CD4-positive, alpha-beta T cell treated with Interleukin-6 for 4 hours (primary cell): Measurements from ENCODE around the gene MED27.

ENCODE experiments used
- DNase-seq: peaks from one replicate; pipeline ENCODE4 v3.0.0-alpha.2; 2020; ENCODE audit warnings: mixed read lengths

The MED27 gene

DNA sequence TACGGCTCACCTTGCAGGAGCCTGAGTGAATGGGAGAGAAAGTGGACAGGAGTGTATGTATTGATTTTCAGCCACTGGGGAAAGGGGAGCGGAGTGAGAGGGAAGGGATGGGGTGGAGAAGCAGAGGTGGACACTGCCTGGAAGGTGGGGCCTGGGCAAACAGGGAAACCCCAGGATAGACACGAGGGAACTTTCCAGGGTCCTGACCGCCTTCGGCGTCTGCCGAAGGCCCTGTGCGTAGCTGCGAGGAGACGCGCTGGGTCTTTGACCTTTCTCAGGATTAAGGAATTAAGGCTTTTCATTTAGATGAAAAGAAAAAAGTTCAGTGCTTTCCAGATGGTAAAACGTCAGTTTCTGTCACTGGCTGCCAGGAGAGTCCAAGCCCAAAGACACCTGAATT lies 205.2 kb downstream of the MED27 start:
- DNase-seq: no peak

- no peak for DNase-seq
These were observed 205.7 kb downstream of the MED27 start for GRCh38 chr9:131873891-131874440.

GRCh38 chr9:131873335-131873734 lies 206.3 kb downstream of the MED27 start:
- DNase-seq: no peak

GRCh38 chr9:131872702-131873101 lies 207.0 kb downstream of the MED27 start:
- DNase-seq: no peak

- no peak for DNase-seq
These were observed 207.7 kb downstream of the MED27 start for GRCh38 chr9:131872006-131872405.

DNA sequence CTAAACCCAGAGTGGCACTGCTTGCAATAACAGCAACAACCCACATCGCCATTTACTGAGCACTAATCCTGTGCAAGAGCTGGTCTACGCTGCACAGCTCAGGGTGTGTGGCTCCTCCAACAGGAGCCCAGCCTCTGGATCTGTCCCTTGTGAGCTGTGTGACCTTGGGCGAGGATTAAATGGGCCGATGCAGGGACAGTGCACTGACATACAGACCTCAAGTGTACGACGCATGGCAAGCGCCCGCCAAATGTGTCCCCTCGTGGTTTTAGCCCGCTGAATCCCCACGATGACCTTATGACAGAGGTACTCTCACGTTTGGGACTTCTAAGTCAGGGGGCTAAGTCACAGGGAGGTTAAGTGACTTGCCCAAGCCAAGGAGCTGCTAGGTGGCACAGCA lies 209.5 kb downstream of the MED27 start:
- no peak for DNase-seq

GRCh38 chr9:131869348-131869747 lies 210.3 kb downstream of the MED27 start:
- DNase-seq: no peak

DNA sequence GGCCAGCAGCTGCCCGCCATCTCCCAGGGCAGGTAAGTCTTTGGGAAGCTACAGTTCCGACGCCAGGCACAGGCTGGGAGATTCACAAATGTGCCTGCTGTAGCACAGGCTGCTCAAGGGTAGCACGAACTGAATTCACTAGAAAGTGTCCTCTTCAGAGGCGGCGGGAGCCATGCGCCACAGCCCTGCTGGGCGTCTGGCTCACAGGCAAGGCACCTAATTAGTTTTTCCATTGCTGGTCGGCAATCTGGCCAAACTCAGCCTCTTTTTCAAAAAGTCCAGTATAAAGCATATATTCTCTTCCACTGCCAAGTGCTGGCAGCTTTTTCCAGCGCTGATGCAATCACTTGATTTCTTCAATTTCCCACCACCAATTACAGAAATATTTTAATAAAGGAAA lies 210.9 kb downstream of the MED27 start:
- no peak for DNase-seq

- DNase-seq: no peak
These were observed 212.0 kb downstream of the MED27 start for GRCh38 chr9:131867611-131868192.

- no peak for DNase-seq
These were observed 214.0 kb downstream of the MED27 start for GRCh38 chr9:131865446-131866195.

DNA sequence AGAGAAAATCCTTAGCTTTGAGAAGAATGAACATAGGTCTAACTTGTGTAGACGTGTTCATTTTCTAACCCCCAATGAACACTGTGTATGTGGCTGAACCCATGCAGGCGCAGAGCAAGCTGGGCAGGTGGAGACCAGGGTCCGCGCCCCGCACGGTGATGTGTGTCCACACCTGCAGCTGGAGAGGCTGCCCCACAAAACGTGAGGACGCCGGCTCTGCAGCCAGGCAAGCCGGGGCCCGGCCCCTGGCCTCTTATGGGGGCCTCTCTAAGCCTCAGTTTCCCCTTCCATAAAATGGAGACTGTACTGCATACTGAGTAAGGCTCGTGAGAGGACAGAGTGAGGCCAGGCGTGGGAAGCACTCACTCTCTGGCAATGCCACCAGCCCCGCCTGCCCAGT lies 215.1 kb downstream of the MED27 start:
- DNase-seq: no peak

DNA sequence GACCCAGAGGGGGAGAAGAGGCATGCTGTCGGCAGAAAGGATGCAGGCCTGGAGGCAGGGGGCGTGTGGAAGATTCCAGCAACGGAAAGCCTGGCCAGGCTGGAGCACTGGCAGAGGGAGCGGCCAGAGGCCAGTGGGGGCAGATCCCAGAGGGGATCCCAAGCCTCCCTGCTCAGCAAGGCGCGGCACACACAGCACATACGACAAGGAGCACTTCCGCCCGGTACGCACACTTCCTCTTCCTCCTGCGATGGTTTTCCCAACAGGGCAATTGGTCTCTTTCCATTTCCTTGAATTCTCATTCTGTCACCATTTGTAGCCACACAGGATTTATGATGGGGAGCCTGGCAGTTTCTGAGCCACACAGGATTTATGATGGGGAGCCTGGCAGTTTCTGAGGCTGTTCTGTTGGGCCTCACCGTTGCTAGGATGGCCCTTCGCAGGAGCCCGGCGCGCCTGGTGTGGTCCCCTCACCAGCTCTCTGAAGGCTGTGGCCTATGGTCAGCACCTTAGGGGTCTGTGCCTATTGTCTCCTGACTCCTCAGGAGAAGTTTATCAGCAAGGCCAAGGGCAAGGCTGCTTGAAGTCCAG lies 216.3 kb downstream of the MED27 start:
- no peak for DNase-seq

DNA sequence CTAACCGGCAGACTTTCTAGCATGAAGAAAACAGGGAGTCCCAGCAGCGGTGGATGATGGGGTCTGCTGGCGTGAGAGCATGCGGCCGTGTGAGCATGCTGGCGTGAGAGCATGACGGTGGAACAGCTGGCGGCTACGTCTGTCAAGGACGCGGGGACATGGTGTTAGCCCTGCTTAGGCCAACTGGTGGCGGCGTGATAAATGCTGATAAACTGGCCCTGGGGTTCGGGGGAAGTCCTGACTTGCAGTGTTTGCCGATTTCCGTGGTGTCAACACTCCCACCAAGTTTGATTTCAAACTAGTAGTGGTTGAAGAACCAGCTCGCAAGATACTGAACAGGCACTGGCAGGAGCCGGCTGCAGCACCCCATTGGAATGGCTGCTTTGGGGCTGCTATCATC lies 217.4 kb downstream of the MED27 start:
- no peak for DNase-seq

DNA sequence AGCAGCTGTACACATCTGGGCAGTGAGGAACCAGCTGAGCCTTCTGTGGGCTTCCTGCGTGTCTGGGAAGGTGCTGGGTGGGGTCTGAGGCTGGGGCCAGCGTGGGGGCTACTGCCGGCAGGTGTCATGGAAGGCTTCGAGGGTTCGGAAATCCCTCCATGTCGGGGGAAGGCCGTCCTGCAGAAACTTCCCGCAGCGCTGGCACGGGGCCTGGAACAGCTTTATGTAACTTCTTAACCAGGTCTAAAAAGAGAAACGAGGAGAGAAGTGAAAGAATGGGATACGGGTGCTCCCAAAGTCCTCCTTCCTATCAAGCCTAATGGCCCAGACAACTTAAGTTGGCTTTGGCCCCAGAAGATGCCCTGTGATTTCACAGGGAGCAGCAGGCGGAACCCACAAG lies 219.2 kb downstream of the MED27 start:
- DNase-seq: no peak

- DNase-seq: no peak
These were observed 221.5 kb downstream of the MED27 start for GRCh38 chr9:131858147-131858546.

DNA sequence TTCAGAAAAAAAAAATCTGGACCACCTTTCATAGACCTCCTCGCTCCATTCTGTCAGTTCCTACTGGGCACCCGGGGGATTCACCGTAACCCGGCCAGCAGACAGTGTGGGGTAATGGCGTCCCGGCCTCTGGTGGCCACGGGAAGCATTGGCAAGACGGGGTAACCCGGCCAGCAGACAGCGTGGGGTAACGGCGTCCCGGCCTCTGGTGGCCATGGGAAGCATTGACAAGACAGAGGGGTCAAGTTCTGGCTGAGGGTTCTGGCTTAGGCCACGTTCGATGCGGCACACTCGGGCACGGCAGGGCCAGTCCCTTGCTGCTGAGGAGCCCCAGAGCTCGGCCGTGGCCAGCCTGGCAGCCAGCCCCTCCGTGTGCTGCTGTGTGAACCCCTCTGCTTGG lies 223.6 kb downstream of the MED27 start:
- DNase-seq: no peak

DNA sequence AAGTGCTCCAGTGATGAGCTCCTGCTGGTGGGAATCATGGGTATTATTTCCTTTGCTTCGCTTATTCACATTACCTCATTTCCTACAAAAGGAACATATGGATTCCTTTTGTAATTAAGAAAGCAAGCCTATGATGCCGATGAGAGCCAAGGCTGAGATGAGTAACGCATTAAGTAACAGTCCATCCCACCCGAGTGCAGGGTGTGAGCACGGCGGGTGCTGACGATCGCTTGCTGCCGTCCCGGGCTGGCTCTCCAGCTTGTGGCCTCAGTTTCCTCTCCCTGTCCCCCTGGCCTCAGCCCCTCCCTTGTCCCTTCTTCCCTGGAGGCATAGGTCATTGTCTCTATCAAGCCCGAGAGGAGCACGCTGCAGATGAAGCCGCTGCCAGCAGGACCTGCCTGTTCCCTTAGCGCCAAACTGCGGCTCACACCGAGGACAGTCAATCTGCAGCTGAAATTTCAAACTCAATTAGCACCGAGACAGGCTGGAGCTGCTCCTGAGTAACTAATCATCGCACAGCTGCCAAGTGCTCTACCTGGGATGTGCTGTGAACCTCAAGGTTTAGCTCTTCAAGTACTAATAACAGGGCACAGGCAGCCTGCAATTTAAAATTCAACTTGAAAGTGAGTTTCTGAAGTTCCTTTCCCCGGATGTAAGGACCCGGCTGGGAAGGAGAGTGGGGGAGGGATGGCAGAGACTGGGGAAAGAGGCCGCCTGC lies 224.6 kb downstream of the MED27 start:
- DNase-seq: no peak

- no peak for DNase-seq
These were observed 225.3 kb downstream of the MED27 start for GRCh38 chr9:131854334-131854733.

GRCh38 chr9:131853434-131853833 lies 226.2 kb downstream of the MED27 start:
- DNase-seq: no peak

DNA sequence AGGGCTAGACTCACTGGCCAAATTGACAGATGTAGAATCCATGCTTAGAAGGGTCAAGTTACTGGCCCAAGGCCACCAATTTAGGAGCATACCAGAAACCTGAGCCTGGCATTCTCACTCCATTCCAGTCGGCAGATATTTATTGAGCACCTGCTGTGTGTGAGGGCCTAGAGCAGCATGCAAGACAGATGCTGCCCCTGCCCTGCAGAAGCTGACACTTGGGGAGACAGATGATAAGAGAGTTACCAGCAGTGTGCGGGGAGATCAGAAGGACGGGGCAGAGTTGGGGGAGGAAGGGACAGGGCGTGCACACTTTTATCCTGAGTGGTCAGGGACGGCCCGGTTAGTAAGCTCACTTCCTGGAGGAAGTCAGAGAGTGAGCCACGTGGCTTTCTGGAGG lies 228.3 kb downstream of the MED27 start:
- no peak for DNase-seq

- no peak for DNase-seq
These were observed 230.3 kb downstream of the MED27 start for GRCh38 chr9:131849391-131849790.

- no peak for DNase-seq
These were observed 231.0 kb downstream of the MED27 start for GRCh38 chr9:131848570-131849160.
